Body of pancreas (tissue), 4 donors: ENCODE data around the gene KDELR3.

Experiments used
- POLR2A ChIP-seq, 3 donors: fragments of 450-650 bp; IDR thresholded peaks; one replicate each; pipeline ENCODE4 v1.6.1; 2016; ENCODE audit warnings: antibody characterized with exemption in 3 of 3, mild to moderate bottlenecking in 2 of 3
- TF ChIP-seq, protein P1 (sequence below), 7 experiments: fragments of 450-650 bp in 4 of 7; fragments of 200-600 bp in 3 of 7; sonication (generic) in 3 of 7; IDR thresholded peaks; one replicate each; pipeline ENCODE4 v1.5.1; 2016 to 2019; ENCODE audit warnings: antibody characterized with exemption in 7 of 7

DNA sequence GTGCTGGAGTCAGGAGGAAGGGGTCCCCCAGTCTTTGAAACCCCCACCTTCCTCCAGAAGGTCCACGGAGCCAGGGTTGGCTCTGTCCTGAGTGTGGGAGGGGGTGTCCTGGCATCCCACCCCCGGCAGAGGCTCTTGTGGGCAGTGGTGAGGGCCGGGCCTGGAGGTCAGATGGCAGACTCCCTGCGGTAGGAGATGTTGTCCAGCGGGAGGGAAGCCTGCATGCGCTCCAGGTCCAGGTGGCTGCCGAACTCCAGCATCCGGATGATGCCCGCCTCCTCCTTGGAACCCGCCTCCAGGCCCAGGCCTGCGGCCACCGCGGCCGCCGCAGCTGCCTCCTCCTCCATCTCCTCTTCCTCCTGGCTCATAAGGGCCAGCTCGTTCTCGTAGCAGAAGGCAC, 41.3 kb upstream of the KDELR3 start:
- TF ChIP-seq, protein P1, sequence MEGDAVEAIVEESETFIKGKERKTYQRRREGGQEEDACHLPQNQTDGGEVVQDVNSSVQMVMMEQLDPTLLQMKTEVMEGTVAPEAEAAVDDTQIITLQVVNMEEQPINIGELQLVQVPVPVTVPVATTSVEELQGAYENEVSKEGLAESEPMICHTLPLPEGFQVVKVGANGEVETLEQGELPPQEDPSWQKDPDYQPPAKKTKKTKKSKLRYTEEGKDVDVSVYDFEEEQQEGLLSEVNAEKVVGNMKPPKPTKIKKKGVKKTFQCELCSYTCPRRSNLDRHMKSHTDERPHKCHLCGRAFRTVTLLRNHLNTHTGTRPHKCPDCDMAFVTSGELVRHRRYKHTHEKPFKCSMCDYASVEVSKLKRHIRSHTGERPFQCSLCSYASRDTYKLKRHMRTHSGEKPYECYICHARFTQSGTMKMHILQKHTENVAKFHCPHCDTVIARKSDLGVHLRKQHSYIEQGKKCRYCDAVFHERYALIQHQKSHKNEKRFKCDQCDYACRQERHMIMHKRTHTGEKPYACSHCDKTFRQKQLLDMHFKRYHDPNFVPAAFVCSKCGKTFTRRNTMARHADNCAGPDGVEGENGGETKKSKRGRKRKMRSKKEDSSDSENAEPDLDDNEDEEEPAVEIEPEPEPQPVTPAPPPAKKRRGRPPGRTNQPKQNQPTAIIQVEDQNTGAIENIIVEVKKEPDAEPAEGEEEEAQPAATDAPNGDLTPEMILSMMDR (IDR thresholded peaks at IDR 0.05), result no peak
- TF ChIP-seq POLR2A (IDR thresholded peaks at IDR 0.05), result no peak
